OCI-LY1 (cell line): ENCODE measurements around the gene EEF2K.

Experiments used
- CTCF ChIP-seq: fragments of 200-600 bp; sonication (generic), shearing (Covaris generic); IDR thresholded peaks from 2 replicates; pipeline ENCODE4 v1.5.1; 2017; ENCODE audit warnings: mild to moderate bottlenecking, antibody characterized with exemption, low read length, moderate library complexity, mixed read lengths
- EZH2 ChIP-seq: fragments of 200-600 bp; sonication (generic), shearing (Covaris generic); IDR thresholded peaks from 2 replicates; pipeline ENCODE4 v1.8.0; 2017; ENCODE audit warnings: borderline replicate concordance, mixed run types, mild to moderate bottlenecking, antibody characterized with exemption, low read length, moderate library complexity, mixed read lengths

GRCh38 chr16:22317001-22317530 lies 111.0 kb downstream of the EEF2K start:
- TF ChIP-seq CTCF (no peak), EZH2 (no peak)
